Measurements from ENCODE around the gene IFNL3. TPM values are rescaled to one million over a fixed set of nuclear protein-coding genes. Genes with fewer than 3 reads are reported as not detected.

Gene IFNL3
- total RNA-seq, 4 donors from 2014 or later = not detected

DNA sequence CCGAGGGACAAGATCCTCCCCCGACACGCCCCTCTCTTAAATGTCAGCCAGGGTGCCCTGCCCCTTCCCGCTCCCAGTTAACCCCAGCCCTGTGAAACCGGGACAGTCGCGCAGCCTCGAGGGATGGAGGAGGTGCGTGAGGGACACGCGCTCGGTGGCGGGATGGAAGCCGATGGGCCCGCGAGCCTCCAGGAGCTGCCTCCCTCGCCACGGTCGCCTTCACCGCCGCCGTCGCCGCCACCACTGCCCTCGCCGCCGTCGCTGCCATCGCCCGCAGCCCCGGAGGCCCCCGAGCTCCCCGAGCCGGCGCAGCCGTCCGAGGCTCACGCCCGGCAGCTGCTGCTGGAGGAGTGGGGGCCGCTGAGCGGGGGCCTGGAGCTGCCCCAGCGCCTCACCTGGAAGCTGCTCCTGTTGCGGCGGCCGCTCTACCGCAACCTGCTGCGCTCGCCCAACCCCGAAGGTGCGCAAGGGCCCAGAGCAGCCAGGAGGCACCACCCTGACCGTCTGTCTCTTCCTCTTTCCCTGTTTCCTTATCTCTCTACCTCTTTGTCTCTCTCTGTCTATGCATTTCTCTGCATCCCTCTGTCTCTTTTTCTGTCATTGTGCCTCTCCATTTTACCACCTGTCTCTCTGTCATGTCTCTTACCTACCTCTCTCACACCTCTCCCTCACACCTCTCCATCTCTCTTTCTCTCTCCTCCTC lies 47.8 kb downstream of the IFNL3 start, which contains the start of gene NCCRP1:
Gene NCCRP1, plus strand, starts transcription at position 105 of the 703 bp plus-strand sequence. Its CDS starts 19 bp downstream, at position 124.
- intact Hi-C loops (cut with DNase I; ENCODE audit: low total_unique reads) = no loop called here
- Histone ChIP-seq H3K4me3 (no peak within 1 kb of the TSS), H3K4me1 (no peaks in the 10 kb centered on the region), H3K27ac (no peak within 1 kb of the TSS), H3K9me3 (no peaks in the 10 kb centered on the region), H3K27me3 (peaks cover 0 to 16% of the 10 kb centered on the region in 2 donors), H3K36me3 (no peaks in the 10 kb centered on the region)
- TF ChIP-seq CTCF (IDR thresholded peaks at IDR 0.05) (no peak), POLR2A (IDR thresholded peaks at IDR 0.05) (no peak)
- DNase-seq = no peak

GRCh38 chr19:39196320-39196719 lies 48.5 kb downstream of the IFNL3 start:
- DNase-seq = no peak
- H3K36me3 ChIP-seq = no peaks in the 10 kb centered on the region
- H3K4me1 ChIP-seq = no peaks in the 10 kb centered on the region
- no peak overlapping the region for H3K4me3 ChIP-seq
- H3K9me3 ChIP-seq = no peaks in the 10 kb centered on the region
- intact Hi-C loops (cut with DNase I; ENCODE audit: low total_unique reads) = no loop called here
- peaks cover 0 to 16% of the 10 kb centered on the region in 2 donors for H3K27me3 ChIP-seq
- TF ChIP-seq POLR2A (IDR thresholded peaks at IDR 0.05) = no peak
- no peak for TF ChIP-seq CTCF (IDR thresholded peaks at IDR 0.05)
- no peak overlapping the region for H3K27ac ChIP-seq

- no peaks in the 10 kb centered on the region for H3K9me3 ChIP-seq
- no peak for DNase-seq
- H3K4me3 ChIP-seq = no peak overlapping the region
- TF ChIP-seq POLR2A (IDR thresholded peaks at IDR 0.05) (no peak), CTCF (IDR thresholded peaks at IDR 0.05) (no peak)
- H3K36me3 ChIP-seq = no peaks in the 10 kb centered on the region
- H3K4me1 ChIP-seq = no peaks in the 10 kb centered on the region
- intact Hi-C loops (cut with DNase I; ENCODE audit: low total_unique reads) = no loop called here
- H3K27me3 ChIP-seq = peaks cover 0 to 16% of the 10 kb centered on the region in 2 donors
- H3K27ac ChIP-seq = no peak overlapping the region
These were observed 49.1 kb downstream of the IFNL3 start for GRCh38 chr19:39195755-39196154.

DNA sequence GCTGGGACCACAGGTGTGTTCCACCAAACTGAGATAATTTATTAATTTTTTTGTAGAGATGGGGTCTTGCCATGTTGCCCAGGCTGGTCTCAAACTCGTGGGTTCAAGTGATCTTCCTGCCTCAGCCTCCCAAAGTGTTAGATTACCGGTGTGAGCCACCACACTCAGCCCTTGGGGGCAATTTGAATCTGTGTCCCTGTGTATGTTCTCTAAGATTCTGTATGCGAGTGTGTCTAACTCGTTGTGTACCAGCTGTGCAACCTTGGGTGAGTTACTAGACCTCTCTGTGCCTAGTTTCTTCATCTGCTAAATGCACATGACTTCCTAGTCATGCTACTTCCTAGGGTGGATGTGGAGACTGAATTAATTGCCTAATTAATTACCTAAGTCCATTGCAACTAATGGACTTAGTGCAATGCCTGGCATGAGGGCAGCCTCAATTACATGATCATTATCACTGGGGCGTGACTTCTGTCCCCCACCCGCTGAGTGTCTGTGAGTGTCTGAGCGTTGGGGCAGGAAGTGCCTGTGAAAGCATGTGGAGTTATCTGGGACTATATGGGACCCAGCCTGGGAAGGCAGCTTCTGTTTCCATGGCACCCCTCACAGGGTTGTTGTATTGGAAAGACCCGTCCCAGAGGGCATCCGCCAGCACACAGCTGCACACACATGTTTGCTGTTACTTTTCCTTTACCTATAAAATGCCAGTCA lies 49.8 kb downstream of the IFNL3 start:
- no peaks in the 10 kb centered on the region for H3K4me1 ChIP-seq
- peaks cover 0 to 16% of the 10 kb centered on the region in 2 donors for H3K27me3 ChIP-seq
- H3K9me3 ChIP-seq = no peaks in the 10 kb centered on the region
- intact Hi-C loops (cut with DNase I; ENCODE audit: low total_unique reads) = no loop called here
- TF ChIP-seq POLR2A (IDR thresholded peaks at IDR 0.05) = no peak
- TF ChIP-seq CTCF (IDR thresholded peaks at IDR 0.05) = no peak
- DNase-seq = no peak
- H3K4me3 ChIP-seq = no peak overlapping the region
- H3K27ac ChIP-seq = no peak overlapping the region
- no peaks in the 10 kb centered on the region for H3K36me3 ChIP-seq

DNA sequence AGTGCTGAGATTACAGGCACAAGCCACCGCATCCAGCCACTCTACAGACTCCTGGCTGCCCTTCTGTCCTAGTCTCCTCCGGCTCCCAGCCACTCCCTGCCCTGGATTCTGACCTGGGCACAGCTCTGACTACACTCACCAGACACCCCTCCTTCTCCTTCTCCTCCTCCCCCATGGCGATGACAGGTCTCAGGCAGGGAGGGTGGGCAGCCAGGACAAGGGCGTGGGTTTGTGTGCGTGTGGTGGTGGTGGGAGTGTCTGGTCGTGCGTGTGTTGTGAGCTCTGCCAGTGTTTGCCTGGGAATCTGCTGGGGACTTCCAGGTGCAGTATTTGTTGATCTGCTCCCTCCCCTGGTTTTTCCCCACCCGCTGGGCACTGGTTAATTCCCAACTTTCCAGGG lies 51.0 kb downstream of the IFNL3 start:
- Histone ChIP-seq H3K36me3 (no peaks in the 10 kb centered on the region), H3K27ac (no peak overlapping the region), H3K4me3 (no peak overlapping the region), H3K9me3 (no peaks in the 10 kb centered on the region), H3K4me1 (no peaks in the 10 kb centered on the region), H3K27me3 (peaks cover 0 to 16% of the 10 kb centered on the region in 2 donors)
- intact Hi-C loops (cut with DNase I; ENCODE audit: low total_unique reads) = no loop called here
- TF ChIP-seq POLR2A (IDR thresholded peaks at IDR 0.05) (no peak), CTCF (IDR thresholded peaks at IDR 0.05) (no peak)
- DNase-seq = no peak
